Sigmoid colon (tissue), 4 donors: ENCODE measurements around the gene EHD3.

Source experiments
- POLR2AphosphoS5 ChIP-seq, 4 donors: sonication (generic); formaldehyde crosslinking; IDR thresholded peaks; one replicate each; pipeline ENCODE4 v1.6.1; 2017; ENCODE audit warnings: antibody characterized with exemption in 4 of 4
- TF ChIP-seq, protein P1 (sequence below), 4 experiments: fragments of 450-650 bp in 3 of 4; fragments of 200-600 bp in 1 of 4; IDR thresholded peaks; one replicate each; pipeline ENCODE4 v1.5.1; 2016 to 2019; ENCODE audit warnings: antibody characterized with exemption in 4 of 4, mild to moderate bottlenecking in 3 of 4, moderate library complexity in 2 of 4

DNA sequence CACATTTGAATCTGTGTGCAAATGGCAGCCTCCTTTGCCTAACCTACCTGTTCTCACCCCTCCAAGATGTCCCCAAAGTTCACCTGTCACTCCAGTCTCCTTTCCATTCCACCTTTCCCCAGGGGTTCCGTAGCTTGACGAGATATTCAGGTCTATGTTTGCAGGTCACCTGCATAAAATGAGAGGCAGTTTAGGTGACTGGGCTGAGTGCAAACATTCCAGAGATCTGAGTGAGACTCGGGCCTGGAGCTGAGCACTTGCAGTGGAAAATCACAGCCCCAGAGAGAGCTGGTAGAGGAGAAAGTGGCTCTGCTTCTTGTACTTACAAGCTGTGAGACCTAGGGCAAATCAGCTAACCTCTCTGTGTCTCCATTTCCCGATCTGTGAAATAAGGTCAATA is 36.8 kb upstream of the EHD3 start:
- TF ChIP-seq, protein P1, sequence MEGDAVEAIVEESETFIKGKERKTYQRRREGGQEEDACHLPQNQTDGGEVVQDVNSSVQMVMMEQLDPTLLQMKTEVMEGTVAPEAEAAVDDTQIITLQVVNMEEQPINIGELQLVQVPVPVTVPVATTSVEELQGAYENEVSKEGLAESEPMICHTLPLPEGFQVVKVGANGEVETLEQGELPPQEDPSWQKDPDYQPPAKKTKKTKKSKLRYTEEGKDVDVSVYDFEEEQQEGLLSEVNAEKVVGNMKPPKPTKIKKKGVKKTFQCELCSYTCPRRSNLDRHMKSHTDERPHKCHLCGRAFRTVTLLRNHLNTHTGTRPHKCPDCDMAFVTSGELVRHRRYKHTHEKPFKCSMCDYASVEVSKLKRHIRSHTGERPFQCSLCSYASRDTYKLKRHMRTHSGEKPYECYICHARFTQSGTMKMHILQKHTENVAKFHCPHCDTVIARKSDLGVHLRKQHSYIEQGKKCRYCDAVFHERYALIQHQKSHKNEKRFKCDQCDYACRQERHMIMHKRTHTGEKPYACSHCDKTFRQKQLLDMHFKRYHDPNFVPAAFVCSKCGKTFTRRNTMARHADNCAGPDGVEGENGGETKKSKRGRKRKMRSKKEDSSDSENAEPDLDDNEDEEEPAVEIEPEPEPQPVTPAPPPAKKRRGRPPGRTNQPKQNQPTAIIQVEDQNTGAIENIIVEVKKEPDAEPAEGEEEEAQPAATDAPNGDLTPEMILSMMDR (IDR thresholded peaks at IDR 0.05), result no peak
- TF ChIP-seq POLR2AphosphoS5 (IDR thresholded peaks at IDR 0.05), result no peak
